HG03064 (cell line): ENCODE results near the gene FAM135A.

Experiments
- ATAC-seq: cut with Tn5 transposase; IDR thresholded peaks from one replicate; pipeline ENCODE4 v1.9.1; 2021; ENCODE audit warnings: low read depth; ENCODE audit not compliant: unreplicated experiment

The FAM135A gene

GRCh38 chr6:70413114-70413991 is at the start of gene FAM135A:
Gene FAM135A (plus strand): TSS chr6:70413508. CDS start chr6:70428343, 14,835 bp downstream.
- peak; percentile 85 for ATAC-seq

DNA sequence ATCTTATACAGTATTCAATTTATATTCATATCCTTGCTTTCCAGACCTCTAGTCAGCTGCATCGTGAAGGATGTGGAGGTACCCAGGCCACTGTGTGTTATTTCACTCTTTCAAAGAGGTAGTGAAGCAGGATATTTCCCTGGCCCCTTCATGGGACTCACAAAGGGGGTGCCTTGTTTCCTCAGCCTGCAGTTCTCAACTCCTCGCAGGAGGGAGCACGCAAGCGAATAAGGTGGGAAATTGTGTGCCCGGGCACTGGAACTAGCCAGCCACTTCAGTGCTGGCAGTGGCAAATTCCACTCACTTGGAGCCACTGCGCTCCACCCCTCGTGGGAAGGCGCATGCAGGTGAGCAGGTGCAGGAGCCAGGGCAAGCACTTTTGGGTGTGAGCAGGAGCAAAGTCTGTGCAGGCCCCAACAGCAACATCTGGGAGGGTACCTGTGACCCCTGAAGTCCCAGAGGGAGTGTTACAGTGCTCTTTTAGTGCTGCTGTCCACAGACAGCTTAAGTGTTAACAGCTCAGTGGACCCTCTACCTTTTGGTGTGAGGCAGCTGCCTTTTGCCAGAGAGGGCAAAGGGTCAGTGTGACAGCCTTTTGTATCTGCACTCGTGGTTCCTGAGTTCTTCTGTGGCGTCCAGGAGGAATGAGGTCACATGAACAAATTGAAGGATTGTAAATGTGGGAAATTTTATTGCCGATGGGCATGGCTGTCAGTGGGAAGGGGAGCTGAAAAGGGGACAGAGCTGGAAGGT is 49.4 kb upstream of the FAM135A start:
- no peak for ATAC-seq

- peak; percentile 72 for ATAC-seq
Observed at GRCh38 chr6:70369332-70369950, 43.9 kb upstream of the FAM135A start.

DNA sequence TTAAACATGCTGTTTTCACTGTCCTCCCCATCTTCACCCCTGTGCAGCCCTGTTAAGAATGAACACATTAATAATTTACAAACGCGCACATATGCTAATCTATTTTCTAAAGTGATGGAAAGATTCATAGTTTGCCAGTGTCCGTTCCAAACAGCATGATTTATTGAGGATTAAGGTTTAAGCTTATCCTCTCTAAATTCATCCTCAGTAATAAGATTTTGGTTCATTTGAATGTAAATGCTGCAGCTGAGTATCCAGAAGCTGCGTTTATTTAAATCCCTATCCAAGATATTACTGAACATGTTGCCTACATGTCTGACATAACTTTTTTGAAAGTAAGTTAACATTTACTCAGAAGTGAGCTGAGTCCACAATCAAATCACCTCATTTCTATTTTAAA is 42.8 kb upstream of the FAM135A start:
- no peak for ATAC-seq

GRCh38 chr6:70371454-70372105 is 41.7 kb upstream of the FAM135A start:
- ATAC-seq: no peak

DNA sequence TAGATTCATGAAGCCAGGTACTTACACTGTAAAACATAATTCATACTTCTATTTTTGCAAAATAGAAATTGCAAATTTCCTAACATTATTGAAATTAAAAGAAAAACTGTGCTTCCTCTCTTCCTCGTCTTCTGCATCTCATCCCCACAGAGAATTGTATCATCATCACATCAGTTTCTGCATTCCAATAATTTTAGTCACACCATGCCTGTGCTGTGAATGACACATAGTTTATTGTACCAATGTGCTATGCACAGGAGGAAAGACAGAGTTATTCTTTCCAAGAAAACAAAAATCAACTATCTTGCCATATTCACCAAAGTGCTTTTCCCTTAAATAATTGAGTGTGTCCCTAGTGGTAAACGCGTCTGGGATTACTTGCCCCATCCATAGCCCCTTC is 38.1 kb upstream of the FAM135A start:
- no peak for ATAC-seq

DNA sequence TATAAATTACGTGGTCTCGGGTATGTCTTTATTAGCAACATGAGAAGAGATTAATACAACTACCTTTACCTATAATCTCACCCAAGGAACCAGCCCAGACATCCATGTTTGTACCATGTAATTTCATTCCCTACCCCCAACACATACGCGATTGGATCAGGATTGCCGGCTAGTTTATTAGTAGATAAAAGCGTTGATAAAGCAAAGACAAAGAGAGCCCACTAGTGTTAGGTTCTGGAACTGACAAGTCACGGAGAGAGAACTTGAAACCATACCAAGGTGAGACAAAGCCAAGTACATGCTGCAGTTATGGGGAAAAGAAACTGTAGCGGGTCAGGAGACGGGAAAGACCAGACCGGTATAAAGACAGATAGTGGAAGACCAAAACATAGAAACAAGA is 37.4 kb upstream of the FAM135A start:
- no peak for ATAC-seq

DNA sequence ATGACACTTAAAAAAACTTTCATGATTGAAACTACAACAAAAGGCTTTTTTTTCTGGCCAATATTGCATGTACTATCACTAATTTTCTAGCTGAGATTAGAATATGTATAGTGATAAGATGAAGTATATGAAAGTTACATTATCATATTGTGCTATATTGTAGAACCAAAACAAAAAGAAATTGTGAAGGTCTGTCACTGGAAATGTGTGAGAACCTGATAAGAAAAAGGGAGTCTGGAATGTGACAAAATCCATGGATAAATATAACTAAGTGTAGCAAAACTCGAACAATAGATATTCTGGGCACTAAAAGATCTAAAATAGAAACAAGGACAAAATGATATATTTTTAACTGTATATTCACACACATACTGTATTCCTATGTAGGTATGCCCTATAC is 36.7 kb upstream of the FAM135A start:
- no peak for ATAC-seq

- ATAC-seq: no peak
Observed at GRCh38 chr6:70377372-70377771, 35.9 kb upstream of the FAM135A start.

GRCh38 chr6:70379473-70380013 is 33.8 kb upstream of the FAM135A start:
- ATAC-seq: no peak

GRCh38 chr6:70380252-70380651 is 33.1 kb upstream of the FAM135A start:
- ATAC-seq: peak; percentile 78

- no peak for ATAC-seq
Observed at GRCh38 chr6:70380771-70381416, 32.4 kb upstream of the FAM135A start.

DNA sequence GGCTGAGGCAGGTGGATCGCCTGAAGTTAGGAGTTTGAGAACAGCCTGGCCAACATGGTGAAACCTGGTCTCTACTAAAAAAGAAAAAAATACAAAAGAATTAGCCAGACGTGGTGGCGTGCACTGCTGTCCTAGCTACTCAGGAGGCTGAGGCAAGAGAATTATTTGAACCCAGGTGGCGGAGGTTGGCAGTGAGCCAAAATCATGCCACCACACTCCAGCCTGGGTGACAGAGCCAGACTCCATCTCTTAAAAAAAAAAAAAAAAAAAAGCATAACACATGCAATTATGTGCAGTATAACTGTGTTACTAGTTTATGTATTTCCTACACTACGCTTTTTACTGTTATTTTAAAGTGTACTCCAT is 31.9 kb upstream of the FAM135A start:
- no peak for ATAC-seq

DNA sequence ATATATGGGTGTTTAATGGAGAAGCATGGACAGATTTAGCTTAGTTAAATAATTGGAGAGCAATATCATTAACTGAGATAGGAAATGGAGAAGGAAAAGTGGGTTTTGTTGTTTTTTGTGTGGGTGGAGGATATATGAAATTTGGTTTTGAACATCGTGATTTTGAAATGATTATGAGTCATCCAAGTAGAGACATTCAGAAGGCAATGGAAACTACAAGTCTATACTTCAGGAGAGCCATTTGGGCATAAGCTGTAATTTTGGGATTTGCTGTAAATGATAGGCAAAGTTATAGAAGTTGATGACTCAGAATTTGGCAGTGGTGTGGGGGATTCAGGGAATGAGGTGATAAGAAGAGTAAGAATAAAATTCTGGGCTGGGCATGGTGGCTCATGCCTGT is 27.4 kb upstream of the FAM135A start:
- ATAC-seq: no peak

DNA sequence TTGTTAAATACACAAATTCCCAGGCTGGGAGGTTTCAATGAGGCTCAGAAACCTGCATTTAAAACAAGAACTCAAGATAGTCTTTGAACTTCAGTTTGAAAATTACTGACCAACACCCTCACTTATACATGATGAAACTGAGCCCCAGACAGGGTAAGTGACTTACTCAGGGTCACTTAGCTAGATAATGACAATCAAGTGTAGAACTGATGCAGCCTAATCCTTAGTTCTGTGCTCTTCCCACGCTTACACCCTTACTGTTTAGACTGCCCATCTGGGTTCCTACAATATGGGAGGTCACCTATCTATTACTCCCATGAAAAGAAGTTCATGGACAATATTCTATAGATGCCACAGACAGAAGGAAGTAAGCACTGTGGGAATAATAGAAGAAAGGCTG is 24.5 kb upstream of the FAM135A start:
- ATAC-seq: no peak

DNA sequence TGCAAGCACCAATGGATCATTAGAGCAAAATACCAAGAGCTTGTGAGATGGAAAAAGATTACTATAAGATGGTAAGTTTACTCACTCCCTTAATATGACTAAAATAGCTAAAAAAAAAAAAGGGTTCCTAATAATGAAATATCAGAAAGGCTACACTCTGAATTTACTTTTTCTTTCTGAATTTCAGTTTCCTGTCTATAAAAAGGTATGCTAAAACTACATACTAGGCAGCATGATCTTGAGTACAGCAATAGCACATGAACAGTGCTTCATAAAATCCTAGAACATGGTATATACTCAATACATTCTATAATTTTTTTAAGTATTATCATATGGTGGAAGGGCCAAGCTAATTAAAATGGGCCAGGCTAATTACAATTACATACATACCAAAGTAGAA is 24.0 kb upstream of the FAM135A start:
- no peak for ATAC-seq

GRCh38 chr6:70390067-70390466 is 23.2 kb upstream of the FAM135A start:
- ATAC-seq: no peak

GRCh38 chr6:70391492-70391891 is 21.8 kb upstream of the FAM135A start:
- no peak for ATAC-seq

GRCh38 chr6:70394518-70395300 is 18.6 kb upstream of the FAM135A start:
- no peak for ATAC-seq
